Activated CD4-positive, CD25-positive, alpha-beta regulatory T cell treated with anti-CD3 and anti-CD28 coated beads, Interleukin-2, amount 50 U/mL, for 72 hours (primary cell): Measurements from ENCODE around the gene TCF4.

ENCODE experiments used
- DNase-seq: peaks from one replicate; pipeline ENCODE4 v3.0.0; 2021

Gene TCF4

GRCh38 chr18:55405475-55405874 lies 182.5 kb downstream of the TCF4 start:
- no peak for DNase-seq

GRCh38 chr18:55404832-55405465 lies 183.0 kb downstream of the TCF4 start:
- no peak for DNase-seq

DNA sequence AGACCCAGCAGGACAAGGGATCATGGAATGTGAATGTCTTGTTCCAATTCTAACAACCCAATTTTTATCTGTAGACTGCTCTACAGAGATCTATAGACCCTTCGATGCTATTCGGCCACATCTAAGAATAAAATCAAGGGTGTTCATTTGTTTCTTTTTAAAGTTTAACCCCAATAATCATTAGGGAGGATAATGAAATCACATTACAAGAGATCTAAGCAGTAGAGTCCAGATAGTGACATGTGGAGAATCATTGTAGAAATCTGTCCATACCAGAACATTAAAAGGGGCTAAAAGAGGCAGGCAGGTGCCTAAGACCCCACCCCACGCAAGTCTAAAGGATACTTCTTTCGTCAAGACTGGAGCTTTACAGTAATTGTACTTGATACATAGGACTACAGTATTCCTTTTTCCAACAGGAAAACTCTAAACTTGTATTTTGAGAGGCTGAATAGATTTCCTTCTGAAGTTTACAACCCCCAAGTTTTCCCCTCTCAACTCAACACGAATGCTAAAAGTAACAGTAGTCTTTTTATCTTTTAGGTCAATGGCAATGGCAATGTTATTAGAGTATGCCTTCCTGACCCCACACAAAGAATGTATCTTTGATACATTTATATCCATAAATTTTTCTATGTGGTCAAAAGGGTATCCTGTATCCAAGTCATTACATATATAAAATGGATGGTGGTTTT lies 183.7 kb downstream of the TCF4 start:
- no peak for DNase-seq

DNA sequence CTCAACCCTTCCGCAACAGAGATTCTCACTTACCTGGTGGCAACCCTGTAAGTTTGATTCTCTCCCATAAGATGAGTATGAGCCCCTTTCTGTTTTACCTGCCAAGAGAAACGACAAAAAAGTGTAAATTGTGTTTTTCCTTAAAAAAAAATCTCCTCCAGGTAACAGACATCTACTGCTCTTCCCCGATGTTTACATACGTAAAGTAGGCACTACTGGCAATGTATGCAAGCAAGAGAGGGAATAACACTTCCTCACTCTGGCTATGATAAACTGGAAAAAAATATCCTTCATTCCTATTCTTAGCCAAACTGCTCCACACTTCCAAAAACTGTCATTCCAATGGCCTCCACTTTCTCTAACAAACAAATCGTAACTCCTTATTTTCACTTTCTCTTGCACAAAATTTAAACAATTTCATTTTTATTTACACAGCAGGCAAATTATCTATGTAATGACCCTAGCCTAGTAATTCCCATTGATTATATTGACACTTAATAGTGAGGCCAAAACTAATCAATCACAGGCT lies 184.5 kb downstream of the TCF4 start:
- DNase-seq = no peak

GRCh38 chr18:55402731-55403405 lies 185.1 kb downstream of the TCF4 start:
- DNase-seq = no peak

DNA sequence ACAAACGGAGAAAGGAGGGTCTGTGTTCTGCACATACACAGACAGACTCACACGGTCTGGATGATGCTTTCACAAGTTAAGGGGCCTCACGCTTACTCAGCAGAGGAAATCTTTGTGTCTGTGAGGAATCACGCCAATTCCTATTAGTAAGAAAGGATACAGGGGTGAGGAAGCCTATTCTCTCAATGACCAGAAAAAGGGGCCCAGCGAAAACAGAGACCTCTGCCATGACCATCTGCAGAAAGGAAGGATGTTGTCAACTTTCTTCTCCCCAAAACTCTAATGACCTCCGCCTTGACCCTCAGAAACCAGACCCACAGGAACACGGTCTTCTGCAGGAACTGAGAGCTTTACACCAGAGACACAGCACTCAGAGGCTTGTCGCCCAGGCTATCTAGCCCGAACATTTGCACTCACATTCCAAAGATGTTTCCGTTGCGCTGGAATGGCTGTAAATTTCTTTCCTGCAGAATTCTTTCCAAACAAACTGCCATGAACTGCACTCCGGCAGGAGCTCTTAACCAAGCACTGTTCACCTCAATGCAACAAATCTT lies 186.3 kb downstream of the TCF4 start:
- DNase-seq = no peak

DNA sequence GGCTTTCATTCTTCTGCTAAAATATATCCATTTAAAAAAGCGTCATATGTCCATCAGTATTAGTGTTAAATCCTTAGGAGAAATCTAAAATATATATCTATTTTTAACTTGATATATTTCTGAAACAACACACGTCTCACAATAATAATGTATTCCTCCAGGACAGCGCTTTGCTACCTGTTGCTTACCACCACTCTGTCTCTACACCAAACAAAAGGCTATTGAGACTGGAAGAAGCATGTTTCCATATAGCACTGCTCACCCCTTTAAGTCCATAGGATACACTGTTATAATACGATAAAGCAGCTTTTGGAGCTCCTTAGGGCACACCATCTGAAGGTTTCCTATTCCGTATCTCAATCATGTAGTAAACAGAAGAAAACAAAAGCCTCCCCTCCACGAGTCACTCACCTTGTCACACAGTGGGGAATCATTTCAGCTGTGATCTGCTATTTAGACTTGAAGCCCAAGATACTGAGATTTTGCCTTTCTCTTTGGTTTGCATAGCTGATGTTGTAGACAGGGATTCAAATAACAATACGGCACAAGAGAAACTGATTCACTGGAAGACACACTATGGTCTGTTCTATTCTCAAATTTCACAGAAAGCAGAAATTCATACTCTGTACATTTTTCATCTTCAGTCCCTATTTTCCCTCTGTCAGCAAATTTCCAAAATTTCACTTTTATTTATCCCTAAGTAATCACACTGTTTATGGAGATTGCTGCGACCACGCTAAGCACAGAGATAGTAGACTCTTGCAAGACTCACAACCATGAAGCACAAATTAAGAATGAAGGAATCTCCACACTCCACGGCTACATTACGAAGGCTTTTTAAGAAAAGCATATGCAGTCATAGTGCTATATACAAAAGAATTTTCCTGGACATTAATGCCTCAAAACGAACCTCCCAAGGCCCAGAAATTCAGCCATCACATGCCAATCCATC lies 187.1 kb downstream of the TCF4 start:
- no peak for DNase-seq

GRCh38 chr18:55400081-55400480 lies 187.9 kb downstream of the TCF4 start:
- no peak for DNase-seq

GRCh38 chr18:55398858-55399257 lies 189.1 kb downstream of the TCF4 start:
- DNase-seq = no peak

GRCh38 chr18:55396979-55397378 lies 191.0 kb downstream of the TCF4 start:
- DNase-seq = no peak

GRCh38 chr18:55396267-55396905 lies 191.6 kb downstream of the TCF4 start:
- no peak for DNase-seq

- DNase-seq = no peak
Observed at GRCh38 chr18:55395799-55396198, 192.2 kb downstream of the TCF4 start.

GRCh38 chr18:55390898-55391297 lies 197.1 kb downstream of the TCF4 start:
- DNase-seq = no peak

DNA sequence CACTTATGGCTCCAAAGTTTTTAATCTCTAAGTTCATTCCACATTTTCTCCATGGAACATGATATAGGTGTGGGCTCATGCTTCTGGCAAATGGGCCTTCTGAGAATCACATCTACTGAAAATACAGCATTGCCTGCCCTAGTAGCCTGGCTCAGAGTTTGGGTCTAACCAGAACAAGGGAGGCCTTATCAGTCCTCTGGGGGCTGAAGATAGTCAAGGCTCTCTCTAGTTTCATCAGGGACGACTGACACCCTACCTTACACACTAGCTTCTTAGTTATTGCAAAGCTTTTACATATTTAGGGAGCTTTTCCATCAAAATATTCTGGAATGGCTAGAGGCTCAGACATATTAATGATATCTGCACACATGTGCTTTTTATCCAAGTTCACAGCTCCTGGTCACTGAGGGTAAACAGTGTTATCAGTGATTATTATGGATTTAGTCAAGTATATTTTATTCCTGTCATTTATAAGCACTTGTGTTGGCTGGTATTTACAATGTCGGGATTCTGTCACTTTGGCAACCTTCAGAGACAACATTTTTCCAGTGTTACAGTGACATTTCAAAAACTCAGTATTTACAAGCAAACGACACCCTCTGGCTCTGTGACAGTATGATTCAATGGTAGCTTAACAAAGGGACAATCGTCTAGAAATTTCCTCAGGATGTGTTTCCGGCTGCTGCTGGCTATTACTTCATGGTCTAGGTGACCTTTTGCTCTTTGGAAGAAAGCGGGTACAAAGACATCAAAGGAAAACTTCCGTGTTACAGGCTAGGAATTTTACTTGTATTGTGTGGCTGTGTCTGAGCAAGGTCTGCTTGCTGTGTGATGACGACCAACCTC lies 200.6 kb downstream of the TCF4 start:
- no peak for DNase-seq

DNA sequence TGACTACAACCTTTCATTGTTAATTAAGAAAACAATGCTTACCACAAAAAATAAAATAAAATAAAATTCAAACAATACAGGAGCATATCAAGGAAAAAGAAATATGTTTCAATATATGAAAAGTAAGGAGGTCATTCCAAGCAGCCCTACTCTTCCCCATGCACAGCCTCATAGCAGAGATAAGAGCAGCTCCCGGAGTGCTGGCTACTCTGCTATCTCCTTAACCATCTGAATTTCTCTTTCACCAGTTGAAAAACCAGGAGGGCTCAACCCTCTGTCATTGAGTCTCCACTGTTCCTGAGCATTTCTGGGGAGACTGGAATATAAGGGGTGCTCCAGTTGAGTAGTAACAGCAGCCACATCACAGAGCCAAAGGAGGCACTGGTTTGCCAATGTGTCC lies 201.4 kb downstream of the TCF4 start:
- no peak for DNase-seq

GRCh38 chr18:55385770-55386169 lies 202.2 kb downstream of the TCF4 start:
- no peak for DNase-seq

- no peak for DNase-seq
Observed at GRCh38 chr18:55384551-55385275, 203.3 kb downstream of the TCF4 start.

- no peak for DNase-seq
Observed at GRCh38 chr18:55384115-55384514, 203.9 kb downstream of the TCF4 start.

- DNase-seq = no peak
Observed at GRCh38 chr18:55382277-55382805, 205.7 kb downstream of the TCF4 start.

DNA sequence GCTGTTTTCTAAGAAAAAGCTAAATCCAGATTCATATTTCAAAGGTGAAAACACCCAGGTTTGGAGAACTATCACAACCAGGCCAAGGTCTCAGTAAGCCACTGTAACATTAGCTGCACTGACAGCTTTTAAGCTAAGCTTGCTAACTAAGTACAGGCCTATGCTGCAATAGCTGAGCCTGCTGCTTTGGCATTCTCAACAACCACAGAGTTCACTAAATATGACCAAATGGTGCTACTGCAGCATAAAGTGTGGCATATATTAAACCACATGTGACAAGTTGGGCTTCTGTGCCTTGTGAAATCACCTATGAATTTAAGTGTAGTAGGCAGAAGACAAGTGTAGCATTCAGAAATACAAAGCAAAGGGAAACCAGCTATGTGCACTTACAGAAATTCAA lies 206.7 kb downstream of the TCF4 start:
- no peak for DNase-seq
